Choroid plexus epithelial cell (primary cell): ENCODE results near the gene SLC6A3.

Experiments used
- DNase-seq: peaks from one replicate; pipeline ENCODE4 v3.0.0-alpha.2; 2010; ENCODE audit warnings: low read depth
- H3K4me3 ChIP-seq: 2 replicates; pipeline ENCODE4 v1.5.1; 2011; ENCODE audit warnings: low read depth, mild to moderate bottlenecking, control low read depth, low read length, moderate library complexity
- CTCF ChIP-seq: conservative IDR thresholded peaks from 2 replicates; pipeline ENCODE4 v1.5.1; 2011; ENCODE audit warnings: low read depth, mild to moderate bottlenecking, control low read depth, inconsistent platforms, low read length, moderate library complexity

The SLC6A3 gene

GRCh38 chr5:1390861-1391600 lies 54.2 kb downstream of the SLC6A3 start:
- TF ChIP-seq CTCF, result no peak
- no peak for DNase-seq
- H3K4me3 ChIP-seq, result no peak overlapping the region

- no peak for TF ChIP-seq CTCF
Measured at GRCh38 chr5:1390333-1390732, 54.9 kb downstream of the SLC6A3 start.

GRCh38 chr5:1388383-1388967 lies 56.8 kb downstream of the SLC6A3 start:
- no peak overlapping the region for H3K4me3 ChIP-seq
- no peak for TF ChIP-seq CTCF
- DNase-seq, result no peak

More at GRCh38 chr5:1390333-1390732, 54.9 kb downstream of the SLC6A3 start:
- DNase-seq, result no peak
- no peak overlapping the region for H3K4me3 ChIP-seq

DNA sequence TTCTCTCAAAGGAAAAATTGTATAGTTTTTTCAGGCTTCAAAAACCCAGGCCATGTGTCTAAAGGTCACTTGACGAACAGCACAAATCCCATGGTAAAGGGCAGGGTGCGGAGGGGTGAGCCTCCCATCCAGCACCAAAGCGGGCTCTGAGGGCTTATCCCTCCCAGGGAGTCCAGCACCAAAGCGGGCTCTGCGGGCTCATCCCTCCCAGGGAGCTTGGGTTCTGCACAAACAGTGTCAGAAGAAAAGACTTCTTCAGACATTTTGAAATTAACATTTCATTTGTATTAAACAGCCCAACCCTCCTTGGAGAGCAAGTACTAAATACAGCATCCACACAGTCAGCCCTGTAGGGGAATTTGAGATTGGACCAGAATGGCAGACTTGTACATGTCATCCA lies 57.4 kb downstream of the SLC6A3 start:
- TF ChIP-seq CTCF, result no peak
- H3K4me3 ChIP-seq, result no peak overlapping the region
- DNase-seq, result no peak

- H3K4me3 ChIP-seq, result no peak overlapping the region
- no peak for DNase-seq
- TF ChIP-seq CTCF, result no peak
Measured at GRCh38 chr5:1387059-1387755, 58.0 kb downstream of the SLC6A3 start.

DNA sequence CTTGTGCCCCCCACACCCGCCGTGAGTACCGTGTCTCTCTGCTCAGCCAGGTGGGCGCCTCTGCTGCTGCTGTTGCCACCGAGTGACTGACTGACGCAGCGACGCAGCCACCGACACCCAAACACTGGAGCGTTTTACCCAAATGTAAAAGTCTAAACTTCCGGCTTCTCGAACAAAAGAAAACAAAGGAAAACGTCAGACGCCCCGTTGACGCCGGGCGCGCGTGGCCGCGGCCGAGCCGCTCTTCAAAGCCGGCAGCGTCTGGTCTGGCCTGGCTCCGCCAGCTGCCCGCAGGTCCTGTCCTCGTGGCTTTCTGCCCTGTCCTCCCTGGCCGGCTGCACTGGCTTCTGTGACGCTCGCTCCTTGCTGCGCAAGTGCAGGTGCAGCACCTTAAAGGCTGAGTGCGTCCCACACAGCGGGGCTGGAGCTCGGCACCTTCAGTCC lies 58.9 kb downstream of the SLC6A3 start:
- no peak for TF ChIP-seq CTCF
- H3K4me3 ChIP-seq, result peak overlapping the region; percentile 51
- DNase-seq, result peak; percentile 7
